Endothelial cell of hepatic sinusoid (primary cell): Measurements from ENCODE around the gene CYYR1.

Experiments used
- in situ Hi-C: cut with HindIII; loops from 2 replicates; pipeline ENCODE4 v1.10.0; 2017; ENCODE audit warnings: low sequenced_read_pairs

CYYR1 gene

GRCh38 chr21:26572702-26573381, at the start of gene CYYR1:
TSS of gene CYYR1 (minus strand) at chr21:26573286. CDS start at chr21:26572940, 346 bp downstream.
- in situ Hi-C loops, result no loop called here

GRCh38 chr21:26617176-26617575, 44.1 kb upstream of the CYYR1 start:
- in situ Hi-C loops, result no loop called here

GRCh38 chr21:26614251-26614650, 41.2 kb upstream of the CYYR1 start:
- in situ Hi-C loops, result no loop called here

GRCh38 chr21:26599261-26599660, 26.2 kb upstream of the CYYR1 start:
- in situ Hi-C loops, result no loop called here

- in situ Hi-C loops, result no loop called here
Observed at GRCh38 chr21:26597981-26598380, 24.9 kb upstream of the CYYR1 start.

GRCh38 chr21:26597031-26597430, 23.9 kb upstream of the CYYR1 start:
- in situ Hi-C loops, result no loop called here

- in situ Hi-C loops, result no loop called here
Observed at GRCh38 chr21:26595971-26596370, 22.9 kb upstream of the CYYR1 start.

- in situ Hi-C loops, result no loop called here
Observed at GRCh38 chr21:26593800-26594199, 20.7 kb upstream of the CYYR1 start.

GRCh38 chr21:26591543-26591942, 18.5 kb upstream of the CYYR1 start:
- in situ Hi-C loops, result no loop called here

GRCh38 chr21:26588446-26588845, 15.4 kb upstream of the CYYR1 start:
- in situ Hi-C loops, result loop anchor here (5.0 kb wide), 2 partner anchors 41 to 54 kb away; no protein-coding TSS in a partner anchor

GRCh38 chr21:26587736-26588201, 14.7 kb upstream of the CYYR1 start:
- in situ Hi-C loops, result loop anchor here (5.0 kb wide), 2 partner anchors 40 to 55 kb away; no protein-coding TSS in a partner anchor

GRCh38 chr21:26583769-26584168, 10.7 kb upstream of the CYYR1 start:
- in situ Hi-C loops, result no loop called here

- in situ Hi-C loops, result no loop called here
Observed at GRCh38 chr21:26581818-26582217, 8.7 kb upstream of the CYYR1 start.

- in situ Hi-C loops, result no loop called here
Observed at GRCh38 chr21:26572076-26572701, 897 bp downstream of the CYYR1 start.

- in situ Hi-C loops, result no loop called here
Observed at GRCh38 chr21:26570203-26570602, 2.9 kb downstream of the CYYR1 start.

GRCh38 chr21:26565546-26565945, 7.5 kb downstream of the CYYR1 start:
- in situ Hi-C loops, result no loop called here

- in situ Hi-C loops, result no loop called here
Observed at GRCh38 chr21:26565111-26565510, 8.0 kb downstream of the CYYR1 start.

- in situ Hi-C loops, result no loop called here
Observed at GRCh38 chr21:26563856-26564503, 9.1 kb downstream of the CYYR1 start.

GRCh38 chr21:26560612-26561011, 12.5 kb downstream of the CYYR1 start:
- in situ Hi-C loops, result no loop called here

GRCh38 chr21:26559099-26559498, 14.0 kb downstream of the CYYR1 start:
- in situ Hi-C loops, result no loop called here

GRCh38 chr21:26557106-26557505, 16.0 kb downstream of the CYYR1 start:
- in situ Hi-C loops, result no loop called here
